ENCODE results near the gene TGM1. TPM values are rescaled to one million over a fixed set of nuclear protein-coding genes. Genes with fewer than 3 reads are reported as not detected.
A peak's percentile ranks its signal among the peaks of the same experiment; 100 is the strongest.

Gene TGM1
- total and polyA plus RNA-seq, 2 donors (not counting 1 experiment from before 2014, with no cell fraction given): 0.83 to 1.4 TPM

DNA sequence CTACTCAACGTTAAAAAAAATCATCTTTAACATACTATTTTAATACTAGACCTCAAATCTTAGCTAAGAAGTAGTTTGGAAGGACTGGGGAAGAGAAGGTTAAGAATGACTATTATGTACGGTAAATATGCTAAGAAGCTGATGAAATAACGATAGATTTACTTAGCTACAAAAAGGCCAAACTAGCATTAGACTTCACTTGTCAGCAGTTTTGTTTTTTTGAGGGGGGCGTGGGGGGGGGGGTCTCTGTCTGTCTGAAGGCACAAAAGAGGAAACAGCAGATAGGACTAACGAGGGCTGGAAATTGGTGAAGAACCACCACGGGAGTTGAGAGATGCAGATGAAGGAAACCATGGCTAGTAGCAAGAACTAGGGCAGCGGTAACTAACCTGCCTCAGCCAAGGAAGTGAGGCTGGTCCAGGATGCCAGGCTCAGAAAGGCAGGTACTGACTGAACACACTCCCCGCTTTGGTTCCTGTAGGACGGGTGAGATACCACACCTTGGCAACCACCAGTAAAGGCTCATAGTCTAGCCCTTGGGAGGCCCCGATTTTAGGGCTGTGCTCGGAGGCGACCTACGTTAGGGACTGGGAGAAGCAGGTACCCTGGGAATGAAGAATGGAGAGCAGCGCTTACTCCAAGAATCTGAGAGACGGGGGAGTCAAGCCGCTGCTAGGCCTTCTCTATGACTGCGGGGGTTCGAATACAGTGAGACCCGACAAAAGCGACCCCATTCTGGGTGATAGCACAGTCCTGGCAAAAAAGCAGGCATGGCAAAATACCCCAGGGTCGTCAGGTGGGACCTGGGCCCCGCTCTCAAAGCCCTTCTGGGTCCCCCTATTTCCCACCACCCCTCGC lies 31.5 kb downstream of the TGM1 start:
- TF ChIP-seq, protein P1, sequence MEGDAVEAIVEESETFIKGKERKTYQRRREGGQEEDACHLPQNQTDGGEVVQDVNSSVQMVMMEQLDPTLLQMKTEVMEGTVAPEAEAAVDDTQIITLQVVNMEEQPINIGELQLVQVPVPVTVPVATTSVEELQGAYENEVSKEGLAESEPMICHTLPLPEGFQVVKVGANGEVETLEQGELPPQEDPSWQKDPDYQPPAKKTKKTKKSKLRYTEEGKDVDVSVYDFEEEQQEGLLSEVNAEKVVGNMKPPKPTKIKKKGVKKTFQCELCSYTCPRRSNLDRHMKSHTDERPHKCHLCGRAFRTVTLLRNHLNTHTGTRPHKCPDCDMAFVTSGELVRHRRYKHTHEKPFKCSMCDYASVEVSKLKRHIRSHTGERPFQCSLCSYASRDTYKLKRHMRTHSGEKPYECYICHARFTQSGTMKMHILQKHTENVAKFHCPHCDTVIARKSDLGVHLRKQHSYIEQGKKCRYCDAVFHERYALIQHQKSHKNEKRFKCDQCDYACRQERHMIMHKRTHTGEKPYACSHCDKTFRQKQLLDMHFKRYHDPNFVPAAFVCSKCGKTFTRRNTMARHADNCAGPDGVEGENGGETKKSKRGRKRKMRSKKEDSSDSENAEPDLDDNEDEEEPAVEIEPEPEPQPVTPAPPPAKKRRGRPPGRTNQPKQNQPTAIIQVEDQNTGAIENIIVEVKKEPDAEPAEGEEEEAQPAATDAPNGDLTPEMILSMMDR (conservative IDR thresholded peaks at IDR 0.05 in 1 of 2, IDR thresholded peaks at IDR 0.05 in 1 of 2; ENCODE audit: low read depth in 1 of 2, low read length in 2 of 2): no peak
- Histone ChIP-seq H3K4me1 (ENCODE audit: control insufficient read depth, extremely low read depth, insufficient read depth, low read length) (peaks cover 15% of the 10 kb centered on the region), H2AFZ (ENCODE audit: low read length) (peak overlapping the region; percentile 89), H3K79me2 (ENCODE audit: control insufficient read depth, insufficient read depth, low read length) (peaks cover 70% of the 10 kb centered on the region), H3K27ac (ENCODE audit: insufficient read depth, low read length) (peak overlapping the region; percentile 89), H3K36me3 (ENCODE audit: control insufficient read depth, insufficient read depth, low read length) (peaks cover 6% of the 10 kb centered on the region), H3K4me3 (replicated peaks in 1 of 4; ENCODE audit: control extremely low read depth in 1 of 4, insufficient read depth in 1 of 4, low read depth in 3 of 4, low read length in 4 of 4) (peak overlapping the region; percentile 66 to 82 (median 73)), H3K9ac (ENCODE audit: insufficient read depth, low read length) (peak overlapping the region; percentile 76), H3K9me3 (ENCODE audit: control insufficient read depth, insufficient read depth, low read depth, low read length) (no peaks in the 10 kb centered on the region), H3K27me3 (ENCODE audit: control insufficient read depth, insufficient read depth, low read length) (no peaks in the 10 kb centered on the region), H4K20me1 (ENCODE audit: control insufficient read depth, extremely low read depth, insufficient read depth, low read length) (no peaks in the 10 kb centered on the region), H3K4me2 (ENCODE audit: extremely low read depth, insufficient read depth, low read length) (peak overlapping the region; percentile 57)
- no peak for DNase-seq (ENCODE audit: low read depth in 2 of 2)

DNA sequence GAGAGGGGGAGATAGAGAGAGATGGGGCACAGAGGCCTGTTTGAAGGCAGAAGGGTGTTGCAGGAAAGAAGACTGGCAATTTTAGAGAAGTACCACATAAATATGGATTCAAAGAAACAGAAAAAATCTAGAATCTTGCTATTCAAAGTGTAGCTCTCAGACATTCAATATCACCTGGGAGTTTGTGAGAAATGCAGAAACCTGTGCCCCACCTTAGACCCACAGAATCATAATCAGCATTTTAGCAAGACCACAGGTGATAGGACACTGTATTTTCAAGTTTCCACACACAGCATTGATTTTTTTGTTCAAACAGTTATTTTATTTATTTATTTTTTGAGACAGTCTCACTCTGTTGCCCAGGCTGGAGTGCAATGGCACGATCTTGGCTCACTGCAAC lies 34.1 kb downstream of the TGM1 start:
- H3K9ac ChIP-seq (ENCODE audit: insufficient read depth, low read length): no peak overlapping the region
- no peak overlapping the region for H3K4me2 ChIP-seq (ENCODE audit: extremely low read depth, insufficient read depth, low read length)
- H3K9me3 ChIP-seq (ENCODE audit: control insufficient read depth, insufficient read depth, low read depth, low read length): no peaks in the 10 kb centered on the region
- H3K79me2 ChIP-seq (ENCODE audit: control insufficient read depth, insufficient read depth, low read length): peaks cover 69% of the 10 kb centered on the region
- no peaks in the 10 kb centered on the region for H3K27me3 ChIP-seq (ENCODE audit: control insufficient read depth, insufficient read depth, low read length)
- peaks cover 14% of the 10 kb centered on the region for H3K4me1 ChIP-seq (ENCODE audit: control insufficient read depth, extremely low read depth, insufficient read depth, low read length)
- H4K20me1 ChIP-seq (ENCODE audit: control insufficient read depth, extremely low read depth, insufficient read depth, low read length): no peaks in the 10 kb centered on the region
- DNase-seq (ENCODE audit: low read depth in 2 of 2): no peak
- no peak overlapping the region for H3K4me3 ChIP-seq (replicated peaks in 1 of 4; ENCODE audit: control extremely low read depth in 1 of 4, insufficient read depth in 1 of 4, low read depth in 3 of 4, low read length in 4 of 4)
- TF ChIP-seq, protein P1 (conservative IDR thresholded peaks at IDR 0.05 in 1 of 2, IDR thresholded peaks at IDR 0.05 in 1 of 2; ENCODE audit: low read depth in 1 of 2, low read length in 2 of 2): no peak
- no peak for TF ChIP-seq EZH2 (IDR thresholded peaks at IDR 0.05; ENCODE audit: low read length, missing control alignments)
- H2AFZ ChIP-seq (ENCODE audit: low read length): no peak overlapping the region
- H3K36me3 ChIP-seq (ENCODE audit: control insufficient read depth, insufficient read depth, low read length): peaks cover 3% of the 10 kb centered on the region
- H3K27ac ChIP-seq (ENCODE audit: insufficient read depth, low read length): no peak overlapping the region

DNA sequence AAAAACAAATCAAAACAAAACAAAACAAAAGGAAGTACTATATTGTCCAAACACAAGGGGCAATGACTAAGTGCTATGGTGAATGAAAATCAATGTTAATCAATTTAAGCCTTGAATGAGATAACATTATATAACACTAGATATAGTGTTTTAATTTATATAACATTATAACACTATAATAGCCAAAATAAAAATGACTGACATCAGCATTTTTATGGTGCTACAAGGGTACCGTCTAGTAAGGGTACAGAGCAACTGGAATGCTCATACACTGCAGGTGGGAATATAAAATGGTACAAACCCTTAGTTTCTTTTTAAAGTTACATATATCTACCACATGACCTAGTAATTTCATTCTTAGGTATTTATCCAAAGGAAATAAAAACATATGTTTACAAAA lies 36.5 kb downstream of the TGM1 start:
- Histone ChIP-seq H4K20me1 (ENCODE audit: control insufficient read depth, extremely low read depth, insufficient read depth, low read length) (no peaks in the 10 kb centered on the region), H3K79me2 (ENCODE audit: control insufficient read depth, insufficient read depth, low read length) (peaks cover 64% of the 10 kb centered on the region), H3K4me3 (replicated peaks in 1 of 4; ENCODE audit: control extremely low read depth in 1 of 4, insufficient read depth in 1 of 4, low read depth in 3 of 4, low read length in 4 of 4) (no peak overlapping the region), H3K9ac (ENCODE audit: insufficient read depth, low read length) (no peak overlapping the region), H3K9me3 (ENCODE audit: control insufficient read depth, insufficient read depth, low read depth, low read length) (no peaks in the 10 kb centered on the region), H3K36me3 (ENCODE audit: control insufficient read depth, insufficient read depth, low read length) (peaks cover 3% of the 10 kb centered on the region), H2AFZ (ENCODE audit: low read length) (no peak overlapping the region), H3K4me2 (ENCODE audit: extremely low read depth, insufficient read depth, low read length) (no peak overlapping the region), H3K4me1 (ENCODE audit: control insufficient read depth, extremely low read depth, insufficient read depth, low read length) (peaks cover 8% of the 10 kb centered on the region), H3K27me3 (ENCODE audit: control insufficient read depth, insufficient read depth, low read length) (no peaks in the 10 kb centered on the region), H3K27ac (ENCODE audit: insufficient read depth, low read length) (no peak overlapping the region)
- TF ChIP-seq, protein P1 (conservative IDR thresholded peaks at IDR 0.05 in 1 of 2, IDR thresholded peaks at IDR 0.05 in 1 of 2; ENCODE audit: low read depth in 1 of 2, low read length in 2 of 2): no peak
- no peak for TF ChIP-seq EZH2 (IDR thresholded peaks at IDR 0.05; ENCODE audit: low read length, missing control alignments)
- no peak for DNase-seq (ENCODE audit: low read depth in 2 of 2)
